HepG2 (cell line): ENCODE results near the gene MYO3B. TPM values are rescaled to one million over a fixed set of nuclear protein-coding genes. Genes with fewer than 3 reads are reported as not detected.
A peak's percentile ranks its signal among the peaks of the same experiment; 100 is the strongest.

ENCODE experiments used
- ATAC-seq: fragments of 200-7000 bp; cut with Tn5 transposase; 3 replicates; pipeline ENCODE4 v1.9.1; 2020; ENCODE audit warnings: mild to moderate bottlenecking, moderate library complexity
- BruUV-seq: library from RNA; stranded (reverse); fragments of 400-500 nt; replicated peaks from 2 replicates; lab custom pipeline; 2021; lab: Mats Ljungman, UMichigan
- CTCF ChIA-PET: fragments of 300-600 bp; formaldehyde crosslinking; extraction: SDS; loops from one replicate; lab custom pipeline; 2021; ENCODE audit warnings: low total read pairs, inconsistent platforms, low intra/inter-chr PET ratio; lab: Yijun Ruan, JAX
- POLR2A ChIA-PET: fragments of 350-600 bp; sonication (Branson Sonifier 250); formaldehyde crosslinking; loops from one replicate; lab custom pipeline; 2020; ENCODE audit warnings: antibody characterized with exemption, inconsistent platforms; lab: Yijun Ruan, JAX
- DNase-seq: peaks from one replicate; pipeline ENCODE4 v3.0.0-alpha.2; 2015; ENCODE audit warnings: low spot score
- FAIRE-seq: peaks from 3 replicates; lab custom pipeline; 2011; peaks lifted over from hg19 to GRCh38; lab: Jason Lieb, UNC
- H2AFZ ChIP-seq: one replicate; pipeline ENCODE4 v1.6.1; 2011; ENCODE audit warnings: low read length, inconsistent platforms
- H3K27ac ChIP-seq: fragments of 300-600 bp; 3 replicates; pipeline ENCODE4 v1.8.0; 2011; ENCODE audit warnings: mixed run types, mild to moderate bottlenecking, mixed read lengths, low read length, inconsistent platforms; ENCODE audit not compliant: insufficient read depth; ENCODE audit errors: extremely low read length
- H3K27me3 ChIP-seq, 2 experiments: fragments of 200-600 bp in 1 of 2; 2 replicates in 1 of 2; 3 replicates in 1 of 2; pipeline versions ENCODE4 v1.6.0 to v1.8.0; 2011; ENCODE audit warnings: low read length in 2 of 2, mild to moderate bottlenecking in 2 of 2, moderate library complexity in 2 of 2, inconsistent platforms in 1 of 2; ENCODE audit not compliant: insufficient read depth in 2 of 2, control insufficient read depth in 1 of 2
- H3K36me3 ChIP-seq, 2 experiments: fragments of 200-600 bp in 1 of 2; replicated peaks in 1 of 2; 2 replicates in 1 of 2; 3 replicates in 1 of 2; pipeline versions ENCODE4 v1.5.1 to v1.8.0; 2011; ENCODE audit warnings: low read length in 2 of 2, inconsistent platforms in 1 of 2; ENCODE audit not compliant: insufficient read depth in 2 of 2, control insufficient read depth in 1 of 2
- H3K4me1 ChIP-seq: 2 replicates; pipeline ENCODE4 v1.5.1; 2012; ENCODE audit warnings: low read length, inconsistent platforms; ENCODE audit not compliant: insufficient read depth
- H3K4me2 ChIP-seq: 2 replicates; pipeline ENCODE4 v1.6.0; 2011; ENCODE audit warnings: low read depth, low read length, inconsistent platforms
- H3K4me3 ChIP-seq, 3 experiments: fragments of 200-600 bp in 1 of 3; sonication (generic), shearing (Covaris generic) in 1 of 3; replicated peaks in 1 of 3; 2 replicates each; pipeline ENCODE4 v1.5.1; 2011 to 2016; ENCODE audit warnings: low read length in 3 of 3, inconsistent platforms in 2 of 3, low read depth in 2 of 3, mild to moderate bottlenecking in 2 of 3, control low read depth in 1 of 3, mixed read lengths in 1 of 3; ENCODE audit not compliant: insufficient read depth in 1 of 3
- H3K79me2 ChIP-seq: one replicate; pipeline ENCODE4 v1.6.1; 2011; ENCODE audit warnings: low read length, inconsistent platforms; ENCODE audit not compliant: insufficient read depth
- H3K9ac ChIP-seq: 2 replicates; pipeline ENCODE4 v1.6.0; 2011; ENCODE audit warnings: mild to moderate bottlenecking, low read depth, low read length, inconsistent platforms; ENCODE audit not compliant: insufficient read depth
- H3K9me3 ChIP-seq: 2 replicates; pipeline ENCODE4 v1.5.1; 2012; ENCODE audit warnings: mild to moderate bottlenecking, low read length
- H4K20me1 ChIP-seq: 2 replicates; pipeline ENCODE4 v1.6.0; 2011; ENCODE audit warnings: inconsistent platforms, mild to moderate bottlenecking, low read length, moderate library complexity; ENCODE audit not compliant: insufficient read depth
- CBX2 ChIP-seq, 2 experiments: fragments of 200-600 bp in 1 of 2; sonication (generic); formaldehyde crosslinking in 1 of 2; IDR thresholded peaks; 2 replicates each; pipeline versions ENCODE4 v1.7.0 to v1.8.1; 2018 to 2022; ENCODE audit warnings: low read depth in 2 of 2, low read length in 1 of 2, mild to moderate bottlenecking in 1 of 2, missing genetic modification reagents in 1 of 2
- KDM4B ChIP-seq: sonication (generic); formaldehyde crosslinking; IDR thresholded peaks from 2 replicates; pipeline ENCODE4 v1.4.0; 2020; ENCODE audit warnings: missing genetic modification reagents
- MTF1 ChIP-seq: sonication (generic); formaldehyde crosslinking; IDR thresholded peaks from 2 replicates; pipeline ENCODE4 v1.5.0; 2020; ENCODE audit warnings: missing genetic modification reagents
- PAX8 ChIP-seq: sonication (generic); formaldehyde crosslinking; IDR thresholded peaks from 2 replicates; pipeline ENCODE4 v1.8.0; 2022; ENCODE audit warnings: mild to moderate bottlenecking, missing genetic modification reagents, borderline replicate concordance
- RBM39 ChIP-seq: fragments of 200-400 bp; formaldehyde crosslinking; IDR thresholded peaks from one replicate; pipeline ENCODE4 v1.6.1; 2018; ENCODE audit warnings: antibody characterized with exemption, mild to moderate bottlenecking, low read depth, low read length; ENCODE audit not compliant: poor library complexity, severe bottlenecking
- SUZ12 ChIP-seq: fragments of 150-350 bp; IDR thresholded peaks from 2 replicates; pipeline ENCODE4 v1.6.1; 2014; ENCODE audit warnings: low read depth, low read length
- WGBS: methylation state at CpG from one replicate; pipeline ENCODE4 v1.1.6; 2017; ENCODE audit warnings: low lambda C conversion rate; 5-methylcytosine and 5-hydroxymethylcytosine counted together
- in situ Hi-C: cut with HindIII; loops from 2 replicates; pipeline ENCODE4 v1.10.0; 2017; ENCODE audit warnings: low pct_unique_long_range_greater_than_20kb; ENCODE audit not compliant: extremely low pct_ligation_motif_present
- intact Hi-C: fragments of 100-400 bp; cut with micrococcal nuclease; formaldehyde crosslinking; loops from one replicate; pipeline ENCODE4 v1.10.0; 2022; ENCODE audit not compliant: unreplicated experiment
- polyA plus RNA-seq, 8 experiments: library from polyadenylated mRNA; depleted of rRNA in 3 of 8; stranded (reverse) in 7 of 8; unstranded in 1 of 8; fragments of >200 nt; fragmentation: Illumina TruSeq in 4 of 8; extraction: Trizol in 4 of 8; gene quantifications; 2 replicates each; pipeline versions ENCODE4 v1.2.1 to v1.2.3, GENCODE V29; 2011 to 2016; ENCODE audit warnings: low read depth in 4 of 8, missing spikeins in 1 of 8, mixed read lengths in 1 of 8; ENCODE audit not compliant: insufficient read depth in 1 of 8
- total RNA-seq, 5 experiments: library from RNA; depleted of rRNA; stranded (reverse); fragments of >200 nt; fragmentation: Illumina TruSeq; extraction: Trizol; gene quantifications; 2 replicates each; pipeline ENCODE4 v1.2.3, GENCODE V29; 2016; ENCODE audit warnings: low read depth in 1 of 5
- TF ChIP-seq, protein P1 (sequence below): sonication (generic); formaldehyde crosslinking; IDR thresholded peaks from 2 replicates; pipeline ENCODE4 v1.4.0; 2020; ENCODE audit warnings: missing genetic modification reagents, borderline replicate concordance
- TF ChIP-seq, protein P2 (sequence below): sonication (generic); formaldehyde crosslinking; IDR thresholded peaks from 2 replicates; pipeline ENCODE4 v1.5.0; 2020; ENCODE audit warnings: missing genetic modification reagents

MYO3B gene
- total and polyA plus RNA-seq, 2 of the 13 experiments (the other 11 are each of a cell fraction or from before 2014, with no cell fraction given) = 0.01 TPM; not detected in 1

DNA sequence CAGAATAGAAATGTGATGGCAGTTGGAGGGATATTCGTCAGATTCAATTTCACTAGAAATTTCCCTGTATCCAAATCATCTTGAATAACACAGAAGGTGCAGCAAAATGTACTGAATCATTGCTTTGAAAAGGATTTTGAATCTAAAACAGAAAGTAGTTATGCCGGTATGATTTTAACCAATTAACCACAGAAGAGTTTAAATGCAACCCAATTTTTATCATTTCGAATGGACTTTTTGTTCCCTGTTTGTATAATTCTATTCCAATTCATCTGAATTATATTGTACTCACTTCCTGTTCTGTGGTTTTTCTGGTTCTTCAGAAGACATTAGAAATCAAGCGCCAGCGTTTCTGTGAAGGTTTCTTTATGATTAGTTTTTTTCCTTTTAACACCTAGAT, 190.4 kb downstream of the MYO3B start:
- H3K36me3 ChIP-seq = no peaks in the 10 kb centered on the region
- H3K27ac ChIP-seq = no peak overlapping the region
- TF ChIP-seq, protein P1, sequence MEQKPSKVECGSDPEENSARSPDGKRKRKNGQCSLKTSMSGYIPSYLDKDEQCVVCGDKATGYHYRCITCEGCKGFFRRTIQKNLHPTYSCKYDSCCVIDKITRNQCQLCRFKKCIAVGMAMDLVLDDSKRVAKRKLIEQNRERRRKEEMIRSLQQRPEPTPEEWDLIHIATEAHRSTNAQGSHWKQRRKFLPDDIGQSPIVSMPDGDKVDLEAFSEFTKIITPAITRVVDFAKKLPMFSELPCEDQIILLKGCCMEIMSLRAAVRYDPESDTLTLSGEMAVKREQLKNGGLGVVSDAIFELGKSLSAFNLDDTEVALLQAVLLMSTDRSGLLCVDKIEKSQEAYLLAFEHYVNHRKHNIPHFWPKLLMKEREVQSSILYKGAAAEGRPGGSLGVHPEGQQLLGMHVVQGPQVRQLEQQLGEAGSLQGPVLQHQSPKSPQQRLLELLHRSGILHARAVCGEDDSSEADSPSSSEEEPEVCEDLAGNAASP (CRISPR knock-in tag) = no peak
- TF ChIP-seq, protein P2, sequence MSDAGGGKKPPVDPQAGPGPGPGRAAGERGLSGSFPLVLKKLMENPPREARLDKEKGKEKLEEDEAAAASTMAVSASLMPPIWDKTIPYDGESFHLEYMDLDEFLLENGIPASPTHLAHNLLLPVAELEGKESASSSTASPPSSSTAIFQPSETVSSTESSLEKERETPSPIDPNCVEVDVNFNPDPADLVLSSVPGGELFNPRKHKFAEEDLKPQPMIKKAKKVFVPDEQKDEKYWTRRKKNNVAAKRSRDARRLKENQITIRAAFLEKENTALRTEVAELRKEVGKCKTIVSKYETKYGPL (CRISPR knock-in tag) = no peak
- TF ChIP-seq SUZ12 (no peak), RBM39 (no peak), PAX8 (CRISPR knock-in tag) (no peak), MTF1 (CRISPR knock-in tag) (no peak), CBX2 (IDR thresholded peaks at IDR 0.05; ENCODE audit: low read depth, low read length) (0 out of 2 replicates have a peak, but pooled peaks have one; percentile 64), CBX2 (CRISPR knock-in tag; IDR thresholded peaks at IDR 0.05; ENCODE audit: low read depth) (no peak), KDM4B (CRISPR knock-in tag) (no peak)
- TF ChIP-seq, all 625 proteins: peak for 1
- in situ Hi-C loops = loop anchor here (10.0 to 25.0 kb wide), 2 partner anchors 134 to 906 kb away; no protein-coding TSS in a partner anchor
- POLR2A ChIA-PET = no interaction called here
- Histone ChIP-seq H3K27me3 (peaks cover under 1 to 50% of the 10 kb centered on the region in 2 experiments; a peak in 4 of 5 replicates), H3K4me1 (no peaks in the 10 kb centered on the region), H2AFZ (no peak overlapping the region), H3K79me2 (no peaks in the 10 kb centered on the region), H4K20me1 (no peaks in the 10 kb centered on the region), H3K4me3 (no peak overlapping the region), H3K9me3 (no peaks in the 10 kb centered on the region), H3K4me2 (no peak overlapping the region), H3K9ac (no peak overlapping the region)
- intact Hi-C loops = no loop called here
- ATAC-seq (no peak), DNase-seq (no peak), FAIRE-seq (no peak)
- CTCF ChIA-PET = interaction anchor here (3.1 kb wide), 1 partner anchor 448 kb away, joined by 29 read pairs; the partner anchor contains the start of gene GAD1
- 2% methylated on average over 5 of the region's 5 CpGs for WGBS
- no TSS peak for BruUV-seq
